Activated T-helper 1 cell treated with Interleukin-2 at 50 U/mL for 16 hours (primary cell): Measurements from ENCODE around the gene VMAC.

Experiments
- DNase-seq: peaks from one replicate; pipeline ENCODE4 v3.0.0-alpha.2; 2020; ENCODE audit warnings: low read depth

The VMAC gene

DNA sequence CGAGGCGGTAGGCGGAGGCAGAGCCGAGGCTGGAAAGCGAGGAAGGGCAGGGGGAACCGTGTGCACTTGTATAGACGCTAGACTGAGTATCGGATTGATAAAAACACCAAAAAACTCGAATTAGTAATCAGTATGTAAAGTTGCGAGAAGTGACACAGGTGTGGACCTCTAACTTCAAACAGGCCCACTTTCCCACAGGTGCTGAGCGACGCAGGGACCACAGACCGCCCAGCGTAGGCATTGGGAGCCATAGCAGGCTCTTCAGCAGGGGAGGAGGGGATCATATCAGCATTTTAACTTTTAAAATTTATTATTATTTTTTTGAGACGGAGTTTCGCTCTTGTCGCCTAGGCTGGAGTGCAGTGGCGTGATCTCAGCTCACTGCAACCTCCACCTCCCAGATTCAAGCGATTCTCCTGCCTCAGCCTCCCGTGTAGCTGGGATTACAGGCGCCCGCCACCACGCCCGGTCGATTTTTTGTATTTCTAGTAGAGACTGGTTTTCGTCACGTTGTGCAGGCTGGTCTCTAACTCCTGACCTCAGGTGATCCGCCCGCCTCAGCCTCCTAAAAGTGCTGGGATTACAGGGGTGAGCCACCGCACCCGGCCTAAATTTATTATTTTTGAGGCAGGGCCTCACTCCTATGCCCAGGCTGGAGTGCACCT, 574 bp downstream of the VMAC start:
- DNase-seq = no peak

DNA sequence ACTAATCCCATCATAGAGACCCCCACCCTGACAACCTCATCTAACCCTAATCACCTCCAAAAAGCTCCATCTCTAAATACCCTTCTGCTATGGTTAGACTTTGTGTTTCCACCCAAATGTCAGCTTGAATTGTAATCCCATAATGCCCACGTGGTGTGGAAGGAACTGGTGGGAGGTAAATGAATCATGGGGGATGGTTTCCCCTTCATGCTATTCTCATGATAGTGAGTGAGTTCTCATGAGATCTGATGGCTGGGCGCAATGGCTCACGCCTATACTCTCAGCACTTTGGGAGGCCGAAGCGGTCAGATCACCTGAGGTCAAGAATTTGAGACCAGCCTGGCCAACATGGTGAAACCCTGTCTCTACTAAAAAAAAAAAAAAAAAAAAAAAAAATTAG, 2.6 kb downstream of the VMAC start:
- DNase-seq = no peak

DNA sequence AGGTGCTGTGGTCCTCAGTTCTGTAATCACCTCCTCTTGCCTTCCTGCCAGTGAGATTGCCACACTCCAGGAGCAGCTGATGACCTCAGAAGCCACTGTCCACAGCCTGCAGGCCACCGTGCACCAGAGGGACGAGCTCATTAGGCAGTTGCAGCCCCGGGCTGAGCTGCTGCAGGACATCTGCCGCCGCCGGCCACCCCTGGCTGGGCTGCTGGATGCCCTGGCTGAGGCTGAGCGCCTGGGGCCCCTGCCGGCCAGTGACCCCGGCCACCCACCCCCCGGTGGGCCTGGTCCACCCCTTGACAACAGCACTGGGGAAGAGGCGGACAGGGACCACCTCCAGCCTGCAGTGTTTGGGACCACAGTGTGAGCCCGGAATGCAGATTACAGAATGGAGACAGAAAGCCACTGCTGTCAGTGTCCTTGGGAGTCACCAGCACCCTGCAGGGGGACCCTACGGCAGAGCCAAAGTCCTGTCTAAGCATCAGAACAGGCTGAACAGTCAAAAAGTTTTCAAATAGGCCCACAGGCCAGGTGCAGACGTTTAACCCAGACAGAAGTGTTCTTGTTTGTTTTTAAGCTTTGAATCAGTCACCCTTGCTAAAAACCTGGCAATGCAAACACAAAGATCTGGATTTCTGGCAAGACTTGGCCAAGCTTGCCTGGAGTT, 4.2 kb downstream of the VMAC start:
- no peak for DNase-seq

DNA sequence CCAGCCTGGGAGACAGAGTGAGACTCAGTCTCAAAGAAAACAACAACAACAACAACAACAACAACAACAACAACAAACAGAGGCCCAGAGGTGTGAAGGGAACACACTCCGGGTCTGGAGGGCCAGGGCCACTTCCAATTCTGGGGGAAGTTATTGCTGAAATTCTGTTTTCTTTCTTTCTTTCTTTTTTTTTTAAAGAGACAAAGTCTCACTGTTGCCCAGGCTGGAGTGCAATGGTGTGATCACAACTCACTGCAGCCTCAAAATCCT, 5.9 kb downstream of the VMAC start:
- no peak for DNase-seq

DNA sequence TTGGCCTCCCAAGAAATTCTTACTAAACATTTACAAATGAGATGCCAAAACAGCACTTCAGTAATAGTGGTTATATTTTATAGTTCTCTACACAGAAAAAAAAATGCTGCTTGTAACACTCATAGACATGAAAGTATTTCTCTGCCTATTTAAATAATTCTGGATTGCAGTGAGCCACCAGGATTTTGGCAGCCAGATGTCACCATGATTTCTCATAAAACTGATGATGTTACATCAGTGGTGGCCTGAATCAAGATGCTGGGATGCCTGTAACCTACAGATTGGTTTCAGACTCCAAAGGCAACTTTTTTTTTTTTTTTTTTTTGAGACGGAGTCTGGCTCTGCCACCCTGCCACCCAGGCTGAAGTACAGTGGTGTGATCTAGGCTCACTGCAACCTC, 6.7 kb downstream of the VMAC start:
- no peak for DNase-seq

DNA sequence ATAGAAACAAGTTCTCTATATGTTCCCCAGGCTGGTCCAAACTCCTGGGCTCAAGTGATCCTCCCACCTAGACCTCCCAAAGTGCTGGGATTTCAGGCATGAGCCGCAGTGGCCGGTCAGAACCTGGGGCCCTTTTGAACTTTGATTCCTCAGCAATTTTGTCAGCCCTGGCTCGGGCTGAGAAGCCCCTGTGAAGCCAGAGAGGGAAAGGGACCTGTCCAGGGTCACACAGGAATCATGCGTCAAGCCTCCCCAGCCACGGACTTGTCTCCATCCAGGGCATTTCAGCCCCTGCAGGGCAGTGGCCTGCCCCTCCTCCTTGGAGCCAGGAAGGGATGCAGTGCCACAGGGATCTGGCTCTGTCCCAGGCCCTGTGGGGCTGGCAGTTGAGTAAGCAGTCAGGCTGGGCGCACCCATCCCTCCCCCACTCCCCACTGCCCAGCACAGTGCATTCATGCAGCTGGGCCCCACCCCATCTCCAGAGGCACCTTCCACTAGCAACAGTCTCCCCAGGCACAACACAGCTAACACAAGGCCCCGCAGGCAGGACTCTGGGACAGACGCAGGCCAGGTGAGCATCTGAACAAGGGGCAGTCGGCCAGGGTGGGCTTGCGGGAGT, 9.2 kb downstream of the VMAC start, which contains the start of gene CAPS:
TSS of gene CAPS (plus strand) at position 516 of the 619 bp plus-strand sequence. CDS start 153 bp downstream, outside the sequence.
- DNase-seq = no peak

DNA sequence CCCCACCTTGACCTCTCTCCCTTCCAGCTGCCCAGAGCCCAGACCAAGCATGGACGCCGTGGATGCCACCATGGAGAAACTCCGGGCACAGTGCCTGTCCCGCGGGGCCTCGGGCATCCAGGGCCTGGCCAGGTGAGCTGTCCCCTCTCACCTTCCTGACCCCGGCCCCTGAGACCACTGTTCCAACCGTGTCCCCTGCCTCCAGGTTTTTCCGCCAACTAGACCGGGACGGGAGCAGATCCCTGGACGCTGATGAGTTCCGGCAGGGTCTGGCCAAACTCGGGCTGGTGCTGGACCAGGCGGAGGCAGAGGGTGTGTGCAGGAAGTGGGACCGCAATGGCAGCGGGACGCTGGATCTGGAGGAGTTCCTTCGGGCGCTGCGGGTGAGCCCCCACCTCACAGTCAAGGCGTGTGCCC, 9.7 kb downstream of the VMAC start:
- no peak for DNase-seq

DNA sequence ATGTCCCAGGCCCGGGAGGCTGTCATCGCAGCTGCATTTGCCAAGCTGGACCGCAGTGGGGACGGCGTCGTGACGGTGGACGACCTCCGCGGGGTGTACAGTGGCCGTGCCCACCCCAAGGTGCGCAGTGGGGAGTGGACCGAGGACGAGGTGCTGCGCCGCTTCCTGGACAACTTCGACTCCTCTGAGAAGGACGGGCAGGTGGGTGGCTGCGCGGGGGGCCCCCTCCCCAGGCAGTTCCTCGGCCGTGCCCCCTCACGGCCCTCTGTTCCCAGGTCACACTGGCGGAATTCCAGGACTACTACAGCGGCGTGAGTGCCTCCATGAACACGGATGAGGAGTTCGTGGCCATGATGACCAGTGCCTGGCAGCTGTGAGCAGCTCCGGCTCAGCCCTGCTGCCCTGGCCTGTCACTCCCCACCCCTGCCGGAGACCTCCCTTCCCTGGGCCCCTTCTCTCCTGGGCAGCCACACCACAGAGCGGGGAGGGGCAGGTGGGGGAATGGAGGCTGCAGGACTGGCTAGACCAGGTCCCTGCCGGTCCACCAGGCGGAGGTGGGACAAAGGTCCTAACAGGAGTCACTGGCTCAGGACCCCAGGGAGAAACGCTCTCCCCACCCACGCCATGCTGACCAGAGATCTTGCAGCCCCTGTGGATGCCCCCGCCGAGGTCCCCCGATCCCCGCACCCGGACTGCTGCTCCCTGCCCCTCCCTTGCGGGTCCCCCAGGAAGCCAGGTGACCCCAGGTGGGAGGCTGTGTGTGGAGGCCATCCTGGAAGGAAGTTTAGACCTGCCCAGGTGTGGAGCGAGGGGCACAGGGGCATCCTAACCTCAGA, 10.5 kb downstream of the VMAC start:
- no peak for DNase-seq

DNA sequence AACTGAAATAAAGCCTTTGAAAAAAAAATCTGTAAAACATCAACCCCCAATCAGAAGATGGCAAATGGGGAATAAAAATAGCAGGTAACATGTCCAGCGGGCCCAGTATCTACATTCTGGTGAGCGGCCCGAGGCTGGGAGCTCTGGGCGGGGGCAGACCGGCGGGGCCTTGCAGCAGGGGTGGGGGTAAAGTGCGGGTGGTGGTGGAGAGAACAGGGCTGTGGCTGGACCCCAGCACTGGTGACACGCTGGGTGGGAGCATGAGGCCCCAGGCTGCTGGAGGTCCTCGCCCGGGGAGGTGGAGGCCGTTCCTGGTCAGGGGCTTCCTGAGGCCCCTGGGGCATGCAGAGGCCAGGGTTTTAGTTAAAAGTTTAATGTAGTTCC, 11.1 kb downstream of the VMAC start:
- DNase-seq = no peak

DNA sequence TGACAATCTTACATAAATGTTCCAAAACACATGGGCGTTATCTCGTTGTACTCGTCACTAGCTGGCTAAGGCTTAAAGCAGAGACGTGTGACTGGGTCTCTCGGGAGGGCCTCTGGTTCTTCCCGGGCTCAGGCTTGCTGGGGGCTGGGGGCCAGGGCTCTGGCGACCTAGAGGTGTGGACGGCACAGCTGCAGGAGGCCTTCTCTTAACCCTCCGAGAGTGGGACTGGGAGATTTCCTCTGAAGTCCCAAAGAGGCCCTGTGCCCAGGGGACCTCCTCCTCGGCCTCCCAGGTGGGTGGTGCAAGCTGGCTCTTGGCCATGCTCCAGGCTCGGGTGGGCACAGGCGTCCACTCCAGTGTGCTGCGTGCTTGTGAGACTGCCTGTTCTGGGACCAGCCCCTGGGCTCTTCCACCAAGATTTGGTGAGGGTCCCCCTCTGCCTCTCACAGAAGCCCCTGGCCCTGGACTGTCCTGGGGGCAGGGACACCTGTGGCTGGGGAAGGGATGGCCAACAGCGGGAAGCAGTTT, 11.6 kb downstream of the VMAC start:
- no peak for DNase-seq

DNA sequence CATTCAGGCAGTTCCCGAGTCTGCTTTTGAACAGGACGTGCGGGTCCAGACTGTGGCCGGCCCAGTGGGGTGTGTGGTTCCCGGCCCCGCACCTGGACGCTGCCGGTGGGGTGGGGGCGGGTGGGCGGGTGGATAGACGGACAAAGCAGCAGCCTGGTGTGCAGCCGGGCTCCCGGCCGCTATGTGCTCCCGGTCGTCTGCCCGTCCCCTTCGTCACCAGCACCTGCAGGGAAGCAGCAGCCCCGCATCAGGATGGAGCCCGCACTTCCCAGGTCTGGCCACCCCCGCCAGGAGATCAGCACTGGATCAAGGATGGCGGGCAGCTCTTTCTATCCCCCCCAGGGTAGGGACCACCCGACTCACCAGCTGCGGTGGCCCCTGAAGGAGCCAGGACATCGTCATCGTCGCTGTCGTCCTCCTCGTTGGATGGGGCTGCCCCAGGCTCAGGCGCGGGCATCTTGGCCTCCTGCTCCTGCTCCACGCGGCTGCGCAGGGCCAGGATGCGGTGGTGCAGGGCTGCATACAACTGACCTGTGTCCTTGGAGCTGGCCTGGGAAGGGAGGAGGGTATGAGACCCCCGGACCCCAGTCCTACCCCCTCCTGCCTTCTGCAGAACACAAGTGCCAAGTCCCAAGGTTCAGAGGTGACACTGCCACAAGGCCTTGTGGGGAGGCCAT, 12.9 kb downstream of the VMAC start:
- DNase-seq = no peak

DNA sequence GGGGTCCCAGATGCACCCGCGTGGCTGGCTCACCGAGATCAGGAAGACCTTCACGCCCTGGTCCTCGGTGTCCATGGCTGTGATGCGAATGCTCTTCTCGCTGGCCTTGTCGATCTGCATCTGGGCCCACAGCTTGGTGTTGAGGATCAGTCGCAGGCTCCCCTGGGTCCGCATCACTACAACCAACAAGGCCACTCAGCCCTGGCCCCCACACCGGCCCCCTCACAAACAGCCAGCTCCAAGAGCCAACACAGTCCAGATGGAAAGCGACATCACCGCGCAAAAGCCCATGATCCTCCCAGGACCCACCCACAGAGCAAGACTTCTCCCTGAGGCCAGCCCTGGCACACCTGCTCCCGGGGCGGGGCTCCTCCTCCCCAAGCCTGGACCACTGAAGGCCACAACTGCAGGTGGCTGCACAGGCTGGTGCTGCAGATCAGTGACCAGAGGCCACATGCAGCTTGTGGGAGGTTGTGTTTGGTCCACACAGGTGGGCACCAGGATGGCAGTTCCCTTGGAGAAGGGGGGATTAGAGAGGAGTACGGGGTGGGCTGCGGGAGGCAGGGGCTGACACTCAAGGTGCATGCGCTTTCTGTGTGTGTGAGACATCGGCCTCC, 13.9 kb downstream of the VMAC start:
- no peak for DNase-seq

DNA sequence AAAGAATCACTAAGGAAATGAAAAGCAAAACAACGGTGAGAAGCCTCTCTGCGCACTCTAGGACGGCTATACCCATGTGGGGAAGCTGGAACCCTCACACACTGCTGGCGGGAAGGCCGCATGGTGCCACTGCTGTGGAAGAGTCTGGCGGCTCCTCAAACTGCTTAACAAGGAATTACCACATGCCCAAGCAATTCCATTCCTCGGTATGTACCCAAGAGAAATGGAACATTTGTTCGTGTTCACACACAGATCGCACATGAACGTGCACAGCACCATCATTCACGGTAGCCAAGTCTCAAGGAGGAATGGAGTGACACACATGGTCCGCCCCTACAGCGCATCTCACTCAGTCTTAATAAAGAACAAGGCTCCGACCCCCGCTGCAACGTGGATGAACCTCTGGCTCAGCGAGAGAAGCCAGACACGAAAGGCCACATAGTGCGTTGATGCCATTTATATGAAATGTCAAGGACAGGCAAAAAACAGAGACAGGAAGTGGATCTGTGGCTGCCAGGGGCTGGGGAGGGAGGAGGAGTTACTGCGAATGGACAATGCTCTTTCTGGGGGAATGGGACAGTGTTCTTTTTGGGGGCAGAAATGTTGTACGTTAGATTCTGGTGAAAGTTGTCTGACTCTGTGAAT, 17.0 kb downstream of the VMAC start:
- no peak for DNase-seq

DNA sequence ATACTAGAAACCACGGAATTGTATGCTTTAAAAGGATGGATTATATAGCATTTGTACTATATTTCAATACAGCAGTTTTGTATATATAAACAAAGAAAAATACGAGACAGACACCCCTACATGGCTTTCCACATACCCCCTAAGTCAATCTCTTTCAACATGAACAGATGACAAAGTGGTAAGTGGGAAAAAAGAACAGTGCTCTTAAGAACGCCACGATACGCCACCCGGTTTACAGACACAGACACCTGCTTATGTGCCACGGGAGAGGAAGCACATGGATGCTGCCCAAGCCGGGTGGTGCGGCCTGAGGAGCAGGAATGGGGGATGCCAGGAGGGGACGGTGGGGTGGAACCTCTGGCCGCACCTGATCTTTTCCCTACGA, 17.5 kb downstream of the VMAC start:
- no peak for DNase-seq

DNA sequence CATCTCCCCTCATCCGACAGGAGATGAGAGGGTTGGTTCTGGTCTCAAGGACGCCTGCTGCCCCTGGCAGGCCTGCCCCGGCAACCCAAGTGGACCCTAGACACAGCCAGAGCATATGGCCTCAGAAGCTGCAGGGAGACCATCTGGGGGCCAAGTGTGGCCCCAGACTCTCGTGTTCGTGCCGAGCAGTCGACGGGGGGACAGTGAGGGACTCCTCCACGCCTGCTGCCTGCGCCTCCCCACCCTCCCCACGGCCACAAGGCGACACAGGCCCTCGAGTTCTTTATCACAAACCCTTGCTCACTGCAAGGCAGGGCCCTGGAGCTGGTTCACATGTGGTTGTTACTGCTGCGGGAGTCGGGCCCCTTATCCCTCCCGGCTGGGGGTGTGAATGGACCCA, 18.7 kb downstream of the VMAC start:
- DNase-seq = no peak

DNA sequence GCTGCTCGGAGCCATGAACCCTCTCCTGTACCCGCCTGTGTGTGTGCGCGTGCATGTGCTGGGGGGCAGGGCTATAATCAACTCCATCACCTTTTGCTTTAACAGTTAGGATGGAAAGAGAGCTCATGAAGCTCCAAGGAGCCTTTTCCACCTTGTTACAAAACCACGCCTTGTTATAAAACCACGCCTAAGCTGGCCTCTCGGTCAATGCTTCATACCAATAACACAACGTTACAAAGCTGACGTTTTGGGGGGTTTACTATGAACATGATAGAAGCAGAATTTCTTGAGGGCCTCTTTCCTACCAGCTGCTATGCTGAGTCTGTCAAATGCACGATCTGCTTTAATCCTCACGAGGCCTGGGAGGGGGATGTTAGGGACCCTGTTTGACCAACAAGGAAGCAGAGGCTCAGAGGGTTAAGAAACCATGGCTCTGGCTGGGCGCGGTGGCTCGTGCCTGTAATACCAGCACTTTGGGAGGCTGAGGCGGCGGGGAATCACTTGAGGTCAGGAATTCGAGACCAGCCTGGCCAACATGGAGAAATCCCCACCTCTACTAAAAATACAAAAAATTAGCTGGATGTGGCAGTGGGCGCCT, 21.3 kb downstream of the VMAC start:
- DNase-seq = no peak

DNA sequence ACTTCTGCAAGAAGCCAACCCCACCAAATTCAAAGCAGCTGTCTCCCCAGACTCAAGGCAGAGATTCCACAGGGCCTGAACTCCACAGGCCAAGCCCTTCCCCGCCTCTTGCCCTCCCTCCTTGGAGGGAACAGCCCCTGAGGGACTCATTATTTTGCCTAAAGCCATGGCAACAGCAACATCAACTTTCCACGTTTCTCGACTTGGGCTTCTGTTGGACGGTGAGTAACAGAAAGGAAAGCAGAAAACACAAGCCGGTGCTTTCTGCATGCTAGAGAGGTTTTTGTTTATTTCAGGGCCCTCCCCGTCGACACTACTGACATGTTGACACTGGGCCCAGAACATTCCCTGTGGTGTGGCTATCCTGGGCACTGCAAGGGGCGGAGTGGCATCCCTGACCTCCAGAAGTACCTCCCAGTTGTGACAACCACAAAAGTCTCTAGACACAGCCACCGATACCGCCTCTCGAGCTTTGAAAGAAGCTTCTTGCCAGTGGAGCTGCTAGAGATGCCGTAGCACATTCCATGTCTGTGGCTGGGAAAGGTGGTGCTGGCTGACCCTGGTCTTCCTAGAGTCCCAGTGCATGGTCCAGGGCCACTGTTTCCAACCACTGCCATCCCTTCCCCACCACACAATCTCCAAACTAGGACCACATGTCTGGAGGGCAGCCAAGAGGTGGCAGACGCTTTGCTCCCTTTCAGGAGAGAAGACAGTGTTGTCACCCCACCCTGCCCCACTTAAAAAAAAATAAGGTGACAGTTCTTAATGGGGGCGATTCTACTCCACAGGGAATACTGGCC, 22.2 kb downstream of the VMAC start:
- DNase-seq = no peak

DNA sequence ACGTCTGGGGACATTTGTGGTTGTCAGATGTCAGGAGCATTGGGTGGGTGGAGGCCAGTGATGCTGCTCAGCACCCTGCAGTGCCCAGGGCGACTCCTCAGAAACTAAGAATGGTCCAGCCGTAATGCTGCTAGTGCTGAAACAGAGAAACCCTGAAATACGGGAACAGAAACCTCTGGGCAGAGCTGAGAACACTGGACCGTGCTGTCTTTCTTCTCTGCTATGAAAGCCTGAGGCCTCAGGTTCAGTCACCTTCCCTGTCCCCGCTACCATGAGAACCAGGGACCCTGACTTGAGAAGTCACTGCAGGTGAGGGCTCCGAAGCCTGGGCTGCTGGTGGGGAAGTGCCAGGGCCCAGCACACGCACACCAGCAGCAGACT, 22.8 kb downstream of the VMAC start:
- DNase-seq = no peak

DNA sequence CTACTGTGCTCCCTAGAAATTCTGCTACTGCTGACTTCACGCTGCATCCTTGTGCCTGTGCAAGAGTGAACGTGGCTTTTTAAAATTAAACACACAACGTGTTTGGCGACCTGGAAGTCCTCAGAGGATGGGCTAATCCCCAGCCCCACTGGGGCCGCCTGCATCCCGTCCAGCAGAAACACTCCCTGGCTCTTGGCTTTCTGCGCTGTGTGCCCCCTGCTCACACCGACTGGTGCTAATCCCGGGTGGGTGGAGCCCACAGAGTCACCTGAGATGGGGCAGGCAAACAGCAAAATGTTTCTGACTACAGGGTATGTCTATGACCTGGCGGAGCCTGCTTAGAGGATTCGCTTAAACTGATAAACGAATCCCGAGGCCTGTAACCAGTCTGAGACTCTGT, 24.5 kb downstream of the VMAC start:
- DNase-seq = no peak

DNA sequence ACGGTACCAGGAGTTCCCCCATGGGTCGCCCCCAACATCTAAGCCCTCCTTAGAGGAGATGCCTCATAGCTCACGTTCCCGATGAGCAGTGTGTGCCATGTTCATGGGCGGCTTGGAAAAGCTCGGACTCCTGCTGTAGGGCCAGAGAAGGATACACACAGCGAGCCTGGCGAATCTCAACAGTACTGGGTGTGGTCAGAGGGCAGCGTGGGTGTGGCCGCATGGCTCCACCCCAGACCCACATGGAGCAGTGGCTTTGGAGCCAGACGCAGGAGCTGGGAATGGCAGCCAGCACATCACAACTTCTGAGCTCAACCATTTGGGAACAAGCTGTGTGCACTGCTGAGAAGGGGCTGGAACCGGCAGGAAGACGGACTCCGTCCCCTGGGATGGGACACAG, 25.0 kb downstream of the VMAC start:
- no peak for DNase-seq
